SHP77 (cell line): ENCODE measurements around the gene SPRN.

Experiments used
- DNase-seq, 2 experiments: peaks; one replicate each; lab custom pipeline; 2025; lab: John Stamatoyannopoulos, UW

SPRN gene

DNA sequence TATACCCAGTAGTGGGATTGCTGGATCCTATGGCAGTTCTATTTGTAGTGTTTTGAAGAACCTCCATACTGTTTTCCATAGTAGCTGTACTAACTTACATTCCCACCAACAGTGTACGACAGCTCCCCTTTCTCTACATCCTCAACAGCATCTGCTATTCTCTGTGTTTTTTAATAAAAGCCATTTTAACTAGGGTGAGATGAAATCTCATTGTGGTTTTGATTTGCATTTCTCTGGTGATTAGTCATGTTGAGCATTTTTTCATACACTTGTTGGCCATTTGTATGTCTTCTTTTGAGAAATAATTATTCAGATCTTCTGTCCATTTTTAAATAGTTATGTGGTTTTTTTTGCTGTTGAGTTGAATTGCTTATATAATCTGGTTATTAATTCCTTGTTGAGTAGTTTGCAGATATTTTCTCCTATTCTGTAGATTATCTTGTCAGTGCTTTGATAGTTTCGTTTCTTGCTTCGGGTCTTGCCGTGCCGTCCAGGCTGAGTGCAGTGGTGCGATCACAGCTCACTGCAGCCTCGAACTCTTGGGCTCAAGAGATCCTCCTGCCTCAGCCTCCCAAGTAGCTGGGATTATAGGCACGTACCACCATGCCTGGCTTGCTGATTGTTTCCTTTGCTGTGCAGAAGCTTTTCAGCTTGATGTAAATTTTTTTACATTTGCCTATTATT is 18.4 kb downstream of the SPRN start:
- no peak for DNase-seq

DNA sequence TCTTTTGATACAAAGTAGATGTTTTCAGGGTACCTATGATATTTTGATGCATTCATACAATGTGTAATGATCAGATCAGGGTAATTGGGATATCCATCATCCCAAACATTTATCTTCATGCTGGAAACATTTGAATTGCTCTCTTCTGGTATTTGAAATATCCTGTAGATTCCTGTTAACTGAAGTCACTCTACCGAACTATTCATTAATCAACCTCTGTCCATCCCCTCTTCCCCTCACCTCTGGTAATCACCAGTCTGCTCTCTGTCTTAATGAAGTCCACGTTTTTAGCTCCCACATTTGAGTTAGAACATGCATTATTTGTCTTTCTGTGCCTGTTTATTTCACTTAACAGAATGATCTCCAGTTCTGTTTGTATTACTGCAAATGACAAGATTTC is 19.2 kb downstream of the SPRN start:
- no peak for DNase-seq

GRCh38 chr10:133403784-133404183 is 20.6 kb downstream of the SPRN start:
- DNase-seq = no peak

DNA sequence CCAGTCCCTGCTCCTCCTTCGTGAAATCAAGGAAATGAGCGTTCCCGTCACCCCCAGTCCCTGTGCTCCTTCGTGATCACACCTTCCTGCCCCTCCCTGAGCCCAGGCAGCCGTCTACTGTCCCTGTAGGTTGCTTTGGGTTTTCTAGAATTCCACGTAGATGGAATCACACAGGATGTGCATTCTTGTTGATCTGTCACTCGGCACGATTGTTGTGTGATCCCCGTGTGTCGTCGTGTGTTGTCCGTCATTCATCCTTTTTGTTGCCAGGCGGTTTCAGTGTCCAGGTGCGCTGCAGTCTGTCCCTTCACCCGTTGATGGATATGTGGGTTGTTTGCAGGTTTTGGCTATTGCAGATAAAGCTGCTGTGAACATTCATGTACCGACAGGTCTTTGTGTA is 21.1 kb downstream of the SPRN start:
- DNase-seq = no peak

GRCh38 chr10:133401981-133402725 is 22.3 kb downstream of the SPRN start:
- no peak for DNase-seq

GRCh38 chr10:133401500-133401899 is 22.9 kb downstream of the SPRN start:
- DNase-seq = no peak

DNA sequence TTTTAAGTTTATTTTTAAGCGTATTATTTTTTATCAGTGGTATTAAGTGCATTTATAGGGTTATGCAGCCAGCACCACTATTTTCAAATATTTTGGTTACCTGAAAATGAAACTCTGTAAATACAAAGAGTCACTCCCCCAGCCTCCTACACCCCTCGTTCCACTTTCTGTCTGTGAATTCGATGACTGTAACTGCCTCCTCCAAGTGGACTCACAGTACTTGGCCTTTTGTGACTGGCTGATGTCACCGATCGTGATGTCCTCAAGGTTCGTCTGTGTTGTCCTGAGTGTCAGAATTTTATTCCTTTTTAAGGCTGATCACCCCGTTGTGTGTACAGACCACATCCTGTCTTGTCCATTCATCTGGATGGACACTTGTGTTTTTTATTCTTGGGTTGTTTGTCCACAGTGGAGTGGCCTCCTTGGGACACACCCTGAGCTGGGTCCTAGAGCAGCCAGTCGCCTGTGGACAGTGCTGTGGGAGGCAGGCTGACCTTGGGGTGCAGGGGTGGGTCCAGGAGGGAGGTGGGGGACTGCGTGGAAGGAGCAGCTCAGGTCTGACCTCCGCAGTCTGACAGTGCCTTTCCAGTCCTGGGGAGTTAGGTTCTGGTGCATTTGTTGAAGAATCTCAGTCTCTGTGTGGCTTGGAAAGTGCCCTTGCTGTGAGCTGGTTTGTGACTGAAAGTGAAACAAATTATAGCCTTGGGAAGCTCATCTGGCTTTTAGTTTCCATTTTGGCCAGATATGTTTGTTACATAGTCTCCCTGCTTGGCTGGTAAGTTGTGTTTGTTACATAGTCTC is 23.6 kb downstream of the SPRN start:
- no peak for DNase-seq

- DNase-seq = no peak
Observed at GRCh38 chr10:133399123-133399601, 25.3 kb downstream of the SPRN start.

DNA sequence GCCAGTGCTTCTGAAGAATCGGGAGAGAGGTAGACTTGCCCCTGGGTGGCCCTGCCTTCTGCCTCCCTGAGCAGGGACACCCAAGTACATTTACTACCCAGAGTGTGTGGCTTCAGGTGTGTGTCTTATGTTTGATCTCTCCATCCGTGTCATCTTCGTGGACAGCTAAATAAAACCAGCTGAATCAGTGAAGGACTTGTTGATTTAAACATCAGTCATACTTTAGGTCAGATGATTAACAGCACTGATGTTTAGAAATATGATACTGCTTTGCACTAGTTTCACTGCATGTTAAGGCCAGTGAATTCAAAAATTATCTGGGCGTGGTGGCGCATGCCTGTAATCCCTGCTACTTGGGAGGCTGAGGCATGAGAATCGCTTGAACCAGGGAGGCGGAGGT is 26.5 kb downstream of the SPRN start:
- DNase-seq = no peak

DNA sequence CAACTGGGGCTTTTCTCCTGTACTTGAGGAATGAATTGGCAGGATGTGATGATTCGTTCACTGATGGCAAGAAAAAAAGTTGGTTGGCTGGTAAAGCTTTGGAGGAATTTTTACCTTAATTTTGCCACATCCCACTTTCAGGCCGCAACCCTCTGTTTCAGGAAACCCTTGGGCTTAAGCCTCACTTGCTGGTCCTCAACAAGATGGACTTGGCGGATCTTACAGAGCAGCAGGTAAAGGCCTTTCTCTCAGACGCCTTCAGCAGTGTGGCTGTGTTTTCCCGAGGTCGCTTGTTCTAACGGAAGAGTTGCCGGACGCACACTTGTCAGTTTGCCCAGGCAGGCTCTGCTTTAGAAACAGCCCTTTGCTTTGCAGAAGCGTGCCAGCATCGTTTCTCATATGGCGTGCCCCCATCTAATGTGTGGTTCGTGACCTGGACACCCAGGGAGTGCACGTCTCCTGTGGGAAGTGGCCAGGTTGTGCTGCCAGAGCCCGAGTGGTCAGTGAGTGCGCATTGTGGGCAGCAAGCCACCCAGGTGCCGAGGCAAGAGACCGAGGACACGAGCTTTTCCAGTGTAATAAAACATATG is 28.3 kb downstream of the SPRN start:
- no peak for DNase-seq

- DNase-seq = no peak
Observed at GRCh38 chr10:133394801-133395221, 29.6 kb downstream of the SPRN start.

GRCh38 chr10:133394064-133394663 is 30.3 kb downstream of the SPRN start, which contains the start of gene MTG1:
Gene MTG1, plus strand, starts transcription at chr10:133394157. Its CDS starts 64 bp downstream, at chr10:133394221.
- DNase-seq = peak; percentile 84 to 91

- no peak for DNase-seq
Observed at GRCh38 chr10:133393401-133394063, 30.9 kb downstream of the SPRN start.

DNA sequence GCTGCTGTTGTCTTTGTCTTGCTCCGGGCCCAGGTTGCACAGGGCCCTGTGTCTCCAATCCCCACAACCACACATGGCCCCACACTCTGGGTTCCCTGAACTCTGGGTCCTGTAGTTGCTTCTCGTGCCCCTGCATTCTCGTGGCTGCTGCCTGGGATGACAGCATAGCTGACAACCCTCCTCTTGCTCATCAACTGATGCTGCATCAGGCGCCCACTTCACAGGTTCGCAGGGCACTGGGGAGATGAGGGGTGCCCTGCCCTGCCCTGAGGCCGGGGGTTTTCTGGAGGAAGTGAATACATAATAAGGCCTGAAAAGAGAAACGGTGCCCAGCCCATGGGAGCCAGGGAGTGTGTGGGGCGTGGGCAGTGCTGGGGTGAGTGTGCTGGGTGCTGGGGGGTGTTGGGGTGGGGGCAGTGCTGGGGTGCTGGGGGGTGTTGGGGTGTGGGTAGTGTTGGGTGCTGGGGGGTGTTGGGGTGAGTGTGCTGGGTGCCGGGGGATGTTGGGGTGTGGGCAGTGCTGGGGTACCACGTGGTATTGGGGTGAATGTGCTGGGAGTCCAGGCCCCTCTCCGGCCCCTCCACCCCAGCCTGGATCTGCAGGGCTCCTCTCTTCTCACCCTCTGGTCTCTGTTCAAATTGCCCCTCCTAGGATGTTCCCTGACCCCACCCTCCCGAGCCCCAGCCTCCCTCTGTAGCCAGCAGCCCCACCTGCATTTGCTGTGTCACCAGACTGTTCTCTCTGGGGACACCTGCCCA is 32.5 kb downstream of the SPRN start:
- DNase-seq = no peak

DNA sequence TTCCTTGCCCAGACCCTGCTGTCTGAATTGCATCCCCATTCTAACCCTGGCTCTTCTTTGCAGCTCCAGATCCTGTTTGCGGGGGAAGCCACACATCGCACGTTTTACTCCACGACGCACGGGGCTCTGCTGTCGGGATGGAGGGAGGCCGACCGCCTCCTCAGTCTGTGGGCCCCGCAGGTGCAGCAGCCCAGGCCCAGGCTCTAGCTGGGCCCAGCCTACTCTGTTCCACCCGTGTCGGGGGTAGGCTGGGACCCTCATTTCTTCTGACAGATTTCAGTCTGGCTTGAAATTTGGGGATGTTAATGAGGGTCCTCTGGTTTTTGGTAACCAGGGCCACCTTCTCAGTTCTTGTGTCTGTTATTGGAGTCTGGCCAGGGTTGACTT is 33.2 kb downstream of the SPRN start:
- no peak for DNase-seq

DNA sequence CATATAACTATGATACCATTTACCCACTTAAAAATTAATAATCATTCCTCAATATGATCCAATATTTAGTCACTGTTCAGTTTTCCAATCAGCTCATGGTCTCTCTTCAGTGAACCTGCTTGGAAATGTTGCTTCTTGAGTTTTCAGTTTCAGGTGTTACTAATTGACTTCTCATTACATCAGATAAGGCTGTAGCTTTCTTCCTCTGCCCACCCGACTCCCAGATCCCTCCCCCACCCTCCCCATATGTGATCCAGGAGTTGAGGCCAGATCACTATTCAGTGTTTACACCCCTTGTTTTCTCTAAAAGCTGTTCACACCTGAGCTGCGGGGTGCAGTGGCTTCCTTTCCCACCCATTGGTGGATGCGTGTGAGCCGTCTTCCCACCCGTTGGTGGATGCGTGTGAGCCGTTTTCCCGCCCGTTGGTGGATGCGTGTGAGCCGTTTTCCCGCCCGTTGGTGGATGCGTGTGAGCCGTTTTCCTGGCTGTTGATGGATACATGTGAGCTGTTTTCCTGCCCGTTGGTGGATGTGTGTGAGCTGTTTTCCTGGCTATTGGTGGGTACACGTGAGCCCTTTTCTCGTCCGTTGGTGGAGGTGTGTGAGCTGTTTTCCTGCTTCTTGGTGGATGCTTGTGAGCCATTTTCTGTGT is 33.7 kb downstream of the SPRN start:
- no peak for DNase-seq

GRCh38 chr10:133388973-133389818 is 35.2 kb downstream of the SPRN start:
- no peak for DNase-seq

DNA sequence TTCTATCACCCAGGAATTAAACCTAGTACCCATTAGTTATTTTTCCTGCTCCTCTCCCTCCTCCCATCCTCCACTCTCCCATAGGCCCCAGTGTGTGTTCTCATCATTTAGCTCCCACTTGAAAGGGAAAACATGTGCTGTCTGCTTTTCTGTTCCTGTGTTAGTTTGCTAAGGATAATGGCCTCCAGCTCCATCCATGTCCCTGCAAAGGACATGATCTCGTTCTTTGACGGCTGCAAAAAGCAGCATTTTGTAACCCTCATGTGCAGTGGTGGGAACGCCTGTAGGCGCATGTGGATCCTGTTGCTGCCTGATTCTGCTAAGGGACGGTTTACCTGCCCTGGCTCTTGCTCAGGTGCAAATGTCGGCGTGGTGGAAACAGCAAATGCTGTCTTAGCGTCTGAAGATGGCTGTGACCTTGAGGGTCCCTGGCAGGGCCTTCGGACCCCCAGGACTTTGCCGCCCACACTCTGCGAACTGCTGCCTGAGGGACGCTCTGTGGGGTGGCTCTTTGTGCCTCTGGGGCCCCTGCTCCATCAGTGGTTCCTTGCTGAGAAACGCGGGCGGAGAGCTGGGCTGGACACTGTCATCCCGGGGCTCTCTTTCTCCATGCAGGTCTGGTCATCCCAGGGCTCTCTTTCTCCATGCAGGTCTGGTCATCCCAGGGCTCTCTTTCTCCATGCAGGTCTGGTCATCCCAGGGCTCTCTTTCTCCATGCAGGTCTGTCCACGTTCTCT is 36.0 kb downstream of the SPRN start:
- no peak for DNase-seq
